HCT116 (cell line): Measurements from ENCODE around the gene FMN2.

Source experiments
- CEBPB ChIP-seq: IDR thresholded peaks from 2 replicates; pipeline ENCODE4 v1.6.1; 2012; ENCODE audit warnings: low read depth
- JUND ChIP-seq: IDR thresholded peaks from 2 replicates; pipeline ENCODE4 v1.6.1; 2012
- POLR2A ChIP-seq: IDR thresholded peaks from 2 replicates; pipeline ENCODE4 v1.7.0; 2011; ENCODE audit warnings: borderline replicate concordance; ENCODE audit not compliant: insufficient read depth, insufficient read length; ENCODE audit errors: extremely low read depth
- POLR2AphosphoS5 ChIP-seq: IDR thresholded peaks from 2 replicates; pipeline ENCODE4 v1.6.1; 2011; ENCODE audit warnings: mild to moderate bottlenecking, low read depth, low read length, moderate library complexity
- RAD21 ChIP-seq: IDR thresholded peaks from 2 replicates; pipeline ENCODE4 v1.6.1; 2012; ENCODE audit warnings: low read depth, mild to moderate bottlenecking
- TF ChIP-seq, protein P1 (sequence below), 3 experiments: fragments of 200-600 bp in 1 of 3; sonication (generic) in 1 of 3; IDR thresholded peaks in 2 of 3; conservative IDR thresholded peaks in 1 of 3; 2 replicates each; pipeline ENCODE4 v1.5.1; 2012 to 2017; ENCODE audit warnings: low read depth in 2 of 3, low read length in 2 of 3, antibody characterized with exemption in 1 of 3, borderline replicate concordance in 1 of 3, control low read depth in 1 of 3, mild to moderate bottlenecking in 1 of 3, mixed read lengths in 1 of 3, mixed run types in 1 of 3, moderate library complexity in 1 of 3; ENCODE audit not compliant: insufficient read depth in 1 of 3
- TF ChIP-seq, protein P2 (sequence below): IDR thresholded peaks from 2 replicates; pipeline ENCODE4 v1.6.1; 2012
- TF ChIP-seq, protein P3 (sequence below): IDR thresholded peaks from 2 replicates; pipeline ENCODE4 v1.6.1; 2012; ENCODE audit warnings: low read depth

DNA sequence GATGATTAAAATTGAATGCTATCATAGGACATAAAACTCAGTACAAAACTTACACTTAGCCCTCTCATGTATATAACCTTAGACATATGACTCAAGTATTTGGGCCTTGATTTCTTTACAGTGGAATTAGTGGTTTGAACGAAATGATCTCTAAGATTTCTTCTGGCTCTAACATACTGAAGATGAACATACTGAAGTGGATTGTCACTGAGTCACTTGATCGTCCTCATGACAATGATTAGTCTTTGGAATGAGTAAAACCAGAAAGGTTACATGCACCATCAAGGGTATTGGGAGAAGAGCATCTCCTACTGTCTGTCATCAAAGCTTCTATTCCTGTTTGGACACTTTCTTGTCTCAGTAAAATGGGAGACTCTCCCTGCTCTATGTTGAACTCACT, 17.4 kb downstream of the FMN2 start:
- TF ChIP-seq, protein P1, sequence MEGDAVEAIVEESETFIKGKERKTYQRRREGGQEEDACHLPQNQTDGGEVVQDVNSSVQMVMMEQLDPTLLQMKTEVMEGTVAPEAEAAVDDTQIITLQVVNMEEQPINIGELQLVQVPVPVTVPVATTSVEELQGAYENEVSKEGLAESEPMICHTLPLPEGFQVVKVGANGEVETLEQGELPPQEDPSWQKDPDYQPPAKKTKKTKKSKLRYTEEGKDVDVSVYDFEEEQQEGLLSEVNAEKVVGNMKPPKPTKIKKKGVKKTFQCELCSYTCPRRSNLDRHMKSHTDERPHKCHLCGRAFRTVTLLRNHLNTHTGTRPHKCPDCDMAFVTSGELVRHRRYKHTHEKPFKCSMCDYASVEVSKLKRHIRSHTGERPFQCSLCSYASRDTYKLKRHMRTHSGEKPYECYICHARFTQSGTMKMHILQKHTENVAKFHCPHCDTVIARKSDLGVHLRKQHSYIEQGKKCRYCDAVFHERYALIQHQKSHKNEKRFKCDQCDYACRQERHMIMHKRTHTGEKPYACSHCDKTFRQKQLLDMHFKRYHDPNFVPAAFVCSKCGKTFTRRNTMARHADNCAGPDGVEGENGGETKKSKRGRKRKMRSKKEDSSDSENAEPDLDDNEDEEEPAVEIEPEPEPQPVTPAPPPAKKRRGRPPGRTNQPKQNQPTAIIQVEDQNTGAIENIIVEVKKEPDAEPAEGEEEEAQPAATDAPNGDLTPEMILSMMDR (IDR thresholded peaks at IDR 0.05 in 2 of 3, conservative IDR thresholded peaks at IDR 0.05 in 1 of 3; ENCODE audit: borderline replicate concordance in 1 of 3, insufficient read depth in 1 of 3, low read depth in 2 of 3, low read length in 2 of 3) = no peak
- TF ChIP-seq CEBPB (no peak), POLR2A (no peak), JUND (no peak), RAD21 (no peak), POLR2AphosphoS5 (no peak)
- TF ChIP-seq, protein P2, sequence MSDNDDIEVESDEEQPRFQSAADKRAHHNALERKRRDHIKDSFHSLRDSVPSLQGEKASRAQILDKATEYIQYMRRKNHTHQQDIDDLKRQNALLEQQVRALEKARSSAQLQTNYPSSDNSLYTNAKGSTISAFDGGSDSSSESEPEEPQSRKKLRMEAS = no peak
- TF ChIP-seq, protein P3, sequence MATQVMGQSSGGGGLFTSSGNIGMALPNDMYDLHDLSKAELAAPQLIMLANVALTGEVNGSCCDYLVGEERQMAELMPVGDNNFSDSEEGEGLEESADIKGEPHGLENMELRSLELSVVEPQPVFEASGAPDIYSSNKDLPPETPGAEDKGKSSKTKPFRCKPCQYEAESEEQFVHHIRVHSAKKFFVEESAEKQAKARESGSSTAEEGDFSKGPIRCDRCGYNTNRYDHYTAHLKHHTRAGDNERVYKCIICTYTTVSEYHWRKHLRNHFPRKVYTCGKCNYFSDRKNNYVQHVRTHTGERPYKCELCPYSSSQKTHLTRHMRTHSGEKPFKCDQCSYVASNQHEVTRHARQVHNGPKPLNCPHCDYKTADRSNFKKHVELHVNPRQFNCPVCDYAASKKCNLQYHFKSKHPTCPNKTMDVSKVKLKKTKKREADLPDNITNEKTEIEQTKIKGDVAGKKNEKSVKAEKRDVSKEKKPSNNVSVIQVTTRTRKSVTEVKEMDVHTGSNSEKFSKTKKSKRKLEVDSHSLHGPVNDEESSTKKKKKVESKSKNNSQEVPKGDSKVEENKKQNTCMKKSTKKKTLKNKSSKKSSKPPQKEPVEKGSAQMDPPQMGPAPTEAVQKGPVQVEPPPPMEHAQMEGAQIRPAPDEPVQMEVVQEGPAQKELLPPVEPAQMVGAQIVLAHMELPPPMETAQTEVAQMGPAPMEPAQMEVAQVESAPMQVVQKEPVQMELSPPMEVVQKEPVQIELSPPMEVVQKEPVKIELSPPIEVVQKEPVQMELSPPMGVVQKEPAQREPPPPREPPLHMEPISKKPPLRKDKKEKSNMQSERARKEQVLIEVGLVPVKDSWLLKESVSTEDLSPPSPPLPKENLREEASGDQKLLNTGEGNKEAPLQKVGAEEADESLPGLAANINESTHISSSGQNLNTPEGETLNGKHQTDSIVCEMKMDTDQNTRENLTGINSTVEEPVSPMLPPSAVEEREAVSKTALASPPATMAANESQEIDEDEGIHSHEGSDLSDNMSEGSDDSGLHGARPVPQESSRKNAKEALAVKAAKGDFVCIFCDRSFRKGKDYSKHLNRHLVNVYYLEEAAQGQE = no peak
